Body of pancreas (tissue), 4 donors: Measurements from ENCODE around the gene ZC3H18. TPM values are rescaled to one million over a fixed set of nuclear protein-coding genes. Genes with fewer than 3 reads are reported as not detected.

Experiments
- ATAC-seq: fragments of 150-250 bp; one replicate; pipeline ENCODE4 v1.9.1; 2016
- DNase-seq, 4 donors: peaks; one replicate each; pipeline ENCODE4 v3.0.0-alpha.2; 2019
- H3K27ac ChIP-seq, 4 donors: fragments of 200-600 bp; sonication (generic); 1 replicate in 3 of 4; 2 replicates in 1 of 4; pipeline versions ENCODE4 v1.5.1 to v1.6.1; 2016 to 2019; ENCODE audit warnings: mild to moderate bottlenecking in 1 of 4, mixed read lengths in 1 of 4, moderate library complexity in 1 of 4
- H3K27me3 ChIP-seq, 2 donors: fragments of 200-600 bp; sonication (generic); one replicate each; pipeline ENCODE4 v1.6.0; 2016; ENCODE audit warnings: mild to moderate bottlenecking in 1 of 2
- H3K36me3 ChIP-seq, 2 donors: fragments of 200-600 bp; sonication (generic); replicated peaks in 1 of 2; 2 replicates each; pipeline ENCODE4 v1.5.1; 2016; ENCODE audit warnings: low read depth in 2 of 2; ENCODE audit not compliant: insufficient read depth in 1 of 2
- H3K4me1 ChIP-seq: fragments of 200-600 bp; sonication (generic); one replicate; pipeline ENCODE4 v1.6.0; 2016
- H3K4me3 ChIP-seq, 2 donors: fragments of 200-600 bp; sonication (generic); 1 replicate in 1 of 2; 2 replicates in 1 of 2; pipeline ENCODE4 v1.5.1; 2016 to 2019
- H3K9me3 ChIP-seq, 3 donors: fragments of 200-600 bp; sonication (generic); 1 replicate in 2 of 3; 2 replicates in 1 of 3; pipeline ENCODE4 v1.5.1; 2016
- POLR2A ChIP-seq, 3 donors: fragments of 450-650 bp; IDR thresholded peaks; one replicate each; pipeline ENCODE4 v1.6.1; 2016; ENCODE audit warnings: antibody characterized with exemption in 3 of 3, mild to moderate bottlenecking in 2 of 3
- WGBS, 2 donors: methylation state at CpG; one replicate each; pipeline ENCODE4 v1.1.5; 2017; 5-methylcytosine and 5-hydroxymethylcytosine counted together
- intact Hi-C: fragments of 100-400 bp; cut with DNase I; formaldehyde crosslinking; loops from one replicate; pipeline ENCODE4 v1.15.1; 2023
- total RNA-seq, 2 donors: library from RNA; depleted of rRNA; stranded (reverse); fragments of >200 nt; gene quantifications; one replicate each; pipeline ENCODE4 v1.1.0, GENCODE V29; 2016
- TF ChIP-seq, protein P1 (sequence below), 7 experiments: fragments of 450-650 bp in 4 of 7; fragments of 200-600 bp in 3 of 7; sonication (generic) in 3 of 7; IDR thresholded peaks; one replicate each; pipeline ENCODE4 v1.5.1; 2016 to 2019; ENCODE audit warnings: antibody characterized with exemption in 7 of 7

The ZC3H18 gene
- total RNA-seq, 2 donors from 2014 or later, result 11.7 to 22.4 TPM

DNA sequence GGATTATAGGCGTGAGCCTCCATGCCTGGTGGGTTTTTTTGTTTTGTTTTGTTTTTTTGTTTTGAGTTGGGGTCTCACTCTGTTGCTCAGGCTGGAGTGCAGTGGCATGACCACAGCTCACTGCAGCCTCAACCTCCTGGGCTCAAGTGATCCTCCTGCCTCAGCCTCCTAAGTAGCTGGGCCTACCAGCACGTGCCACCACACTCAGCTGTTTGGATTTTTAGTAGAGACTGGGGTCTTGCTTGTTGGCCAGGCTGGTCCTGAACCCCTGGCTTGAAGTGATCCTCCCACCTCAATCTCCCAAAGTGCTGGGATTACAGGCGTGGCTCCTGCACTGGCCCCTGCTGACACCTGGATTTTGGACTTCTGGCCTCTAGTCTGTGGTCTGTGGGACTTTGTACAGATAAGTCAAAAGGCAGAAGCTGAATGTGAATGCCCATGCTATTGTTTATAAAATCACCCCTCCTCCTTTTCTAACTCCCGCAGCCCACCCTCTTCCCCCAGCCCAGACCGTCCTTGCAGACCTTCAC lies 110.4 kb downstream of the ZC3H18 start:
- WGBS, 2 donors, result 86 to 93% methylated on average over 5 of the region's 5 CpGs
- H3K4me3 ChIP-seq, result no peak overlapping the region
- ATAC-seq, result no peak

DNA sequence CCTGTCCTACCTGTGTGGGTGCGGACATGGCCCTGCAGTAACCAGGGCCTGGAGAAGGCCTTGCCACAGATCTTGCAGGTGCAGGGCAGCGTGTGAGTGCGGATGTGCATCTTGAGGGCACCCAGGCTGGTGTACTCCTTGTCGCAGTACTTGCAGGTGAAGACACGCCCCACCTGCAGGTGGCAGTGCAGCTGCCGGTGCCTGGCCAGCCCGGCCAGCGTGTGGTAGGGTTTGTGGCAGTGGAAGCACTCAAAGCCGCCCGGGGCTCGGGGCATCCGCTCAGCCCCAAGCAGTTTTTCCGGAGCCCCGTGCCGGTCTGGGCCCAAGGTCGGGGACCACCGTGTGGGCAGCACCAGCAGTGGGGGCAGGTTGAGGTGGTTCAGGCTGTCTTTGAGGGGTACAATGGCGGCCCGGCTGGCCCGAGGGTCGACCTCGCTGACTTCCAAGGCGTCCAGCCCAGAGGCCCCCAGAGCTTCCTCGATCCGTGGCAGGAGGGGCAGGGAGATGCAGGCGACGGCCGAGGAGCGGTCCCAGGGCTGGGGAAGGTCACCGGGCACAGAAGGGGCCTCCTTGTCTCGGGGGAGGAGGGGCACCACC lies 111.0 kb downstream of the ZC3H18 start:
- H3K36me3 ChIP-seq, result no peaks in the 10 kb centered on the region
- WGBS, 2 donors, result 47 to 67% methylated on average over 15 to 27 of the region's 31 CpGs
- TF ChIP-seq POLR2A (IDR thresholded peaks at IDR 0.05), result no peak
- TF ChIP-seq, protein P1, sequence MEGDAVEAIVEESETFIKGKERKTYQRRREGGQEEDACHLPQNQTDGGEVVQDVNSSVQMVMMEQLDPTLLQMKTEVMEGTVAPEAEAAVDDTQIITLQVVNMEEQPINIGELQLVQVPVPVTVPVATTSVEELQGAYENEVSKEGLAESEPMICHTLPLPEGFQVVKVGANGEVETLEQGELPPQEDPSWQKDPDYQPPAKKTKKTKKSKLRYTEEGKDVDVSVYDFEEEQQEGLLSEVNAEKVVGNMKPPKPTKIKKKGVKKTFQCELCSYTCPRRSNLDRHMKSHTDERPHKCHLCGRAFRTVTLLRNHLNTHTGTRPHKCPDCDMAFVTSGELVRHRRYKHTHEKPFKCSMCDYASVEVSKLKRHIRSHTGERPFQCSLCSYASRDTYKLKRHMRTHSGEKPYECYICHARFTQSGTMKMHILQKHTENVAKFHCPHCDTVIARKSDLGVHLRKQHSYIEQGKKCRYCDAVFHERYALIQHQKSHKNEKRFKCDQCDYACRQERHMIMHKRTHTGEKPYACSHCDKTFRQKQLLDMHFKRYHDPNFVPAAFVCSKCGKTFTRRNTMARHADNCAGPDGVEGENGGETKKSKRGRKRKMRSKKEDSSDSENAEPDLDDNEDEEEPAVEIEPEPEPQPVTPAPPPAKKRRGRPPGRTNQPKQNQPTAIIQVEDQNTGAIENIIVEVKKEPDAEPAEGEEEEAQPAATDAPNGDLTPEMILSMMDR (IDR thresholded peaks at IDR 0.05), result peak; percentile 17 to 55 (median 44)
- H3K4me3 ChIP-seq, result no peak overlapping the region
- intact Hi-C loops, result loop anchor here (10.0 kb wide), 1 partner anchor 66 kb away; no protein-coding TSS in a partner anchor
- peaks cover 17% of the 10 kb centered on the region for H3K4me1 ChIP-seq
- no peak overlapping the region for H3K27ac ChIP-seq
- no peaks in the 10 kb centered on the region for H3K27me3 ChIP-seq
- ATAC-seq, result peak; percentile 41
- H3K9me3 ChIP-seq, result no peaks in the 10 kb centered on the region
- DNase-seq, result peak; percentile 50 to 69 (median 58)

More for the DNA sequence above, 110.4 kb downstream of the ZC3H18 start:
- no peaks in the 10 kb centered on the region for H3K27me3 ChIP-seq
- no peaks in the 10 kb centered on the region for H3K36me3 ChIP-seq
- intact Hi-C loops, result loop anchor here (10.0 kb wide), 1 partner anchor 66 kb away; no protein-coding TSS in a partner anchor
- H3K27ac ChIP-seq, result no peak overlapping the region
- TF ChIP-seq, protein P1 (IDR thresholded peaks at IDR 0.05), result no peak
- no peak for TF ChIP-seq POLR2A (IDR thresholded peaks at IDR 0.05)
- DNase-seq, result no peak
- peaks cover 11% of the 10 kb centered on the region for H3K4me1 ChIP-seq
- H3K9me3 ChIP-seq, result no peaks in the 10 kb centered on the region

Other genes starting within 250 kb of the ZC3H18 start
- 1 to 10 TPM in 1 of 2 donors, under 1 TPM in 1; 0.99 to 1.0 TPM for gene ZNF469, start 187.4 kb upstream of the ZC3H18 start, total RNA-seq
- 10 to 100 TPM; 10.9 to 11.4 TPM for gene ZFPM1, start 117.1 kb upstream of the ZC3H18 start, total RNA-seq
- not detected for gene IL17C, start 68.2 kb downstream of the ZC3H18 start, total RNA-seq
- gene CYBA, start 80.7 kb downstream of the ZC3H18 start, total RNA-seq, result 100 to 1,000 TPM; 126 to 177 TPM
- gene MVD, start 92.7 kb downstream of the ZC3H18 start, total RNA-seq, result 10 to 100 TPM; 16.9 to 28.7 TPM
- under 1 TPM in 1 of 2 donors, not detected in 1; 0.26 TPM for gene SNAI3, start 116.1 kb downstream of the ZC3H18 start, total RNA-seq
- gene RNF166, start 136.0 kb downstream of the ZC3H18 start, total RNA-seq, result 10 to 100 TPM; 16.6 to 27.7 TPM
- 10 to 100 TPM in 1 of 2 donors, 1 to 10 TPM in 1; 5.7 to 10.2 TPM for gene CTU2, start 136.1 kb downstream of the ZC3H18 start, total RNA-seq
- gene PIEZO1, start 214.8 kb downstream of the ZC3H18 start, total RNA-seq, result 100 to 1,000 TPM in 1 of 2 donors, 10 to 100 TPM in 1; 61.0 to 269 TPM
- gene CDT1, start 233.4 kb downstream of the ZC3H18 start, total RNA-seq, result 1 to 10 TPM in 1 of 2 donors, not detected in 1; 7.6 TPM
- gene APRT, start 241.5 kb downstream of the ZC3H18 start, total RNA-seq, result 100 to 1,000 TPM in 1 of 2 donors, 10 to 100 TPM in 1; 95.9 to 104 TPM